ENCODE data around the gene SMYD3. TPM values are rescaled to one million over a fixed set of nuclear protein-coding genes. Genes with fewer than 3 reads are reported as not detected.

SMYD3 gene
- total RNA-seq, 1 experiment from 2014 or later: 25.5 TPM

DNA sequence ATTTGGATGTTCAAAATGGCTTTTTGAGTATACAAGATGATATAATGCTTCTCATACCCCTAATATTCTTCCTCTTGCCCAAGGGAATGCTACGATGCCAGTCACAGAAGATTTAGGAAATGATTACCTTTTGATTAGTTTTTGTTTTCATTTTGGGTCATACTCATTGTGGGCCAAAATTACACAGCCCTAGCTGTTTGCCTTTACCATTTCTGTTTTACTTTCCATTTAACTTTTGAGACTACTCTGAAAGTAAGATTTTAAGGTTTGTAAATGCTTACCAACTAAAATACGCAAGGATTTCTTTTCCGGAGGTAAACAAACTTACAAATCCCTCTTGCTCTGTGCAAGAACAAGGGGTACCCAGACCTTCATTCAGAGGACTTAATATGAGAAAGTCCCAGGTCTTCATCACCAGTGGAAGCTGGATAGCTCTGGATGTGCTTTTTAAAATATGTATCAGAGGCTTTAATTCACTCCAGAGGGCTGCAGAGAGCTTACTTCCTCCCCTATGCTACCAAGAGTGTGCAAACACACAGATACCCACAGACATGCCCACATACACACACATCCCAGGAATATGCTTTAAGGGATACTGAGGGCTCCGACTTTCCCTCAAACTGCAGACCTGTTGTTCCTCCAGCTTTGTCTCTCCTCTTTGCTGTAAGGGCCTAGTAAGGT is 631.4 kb downstream of the SMYD3 start:
- Histone ChIP-seq H3K23ac (ENCODE audit: insufficient read length, low read depth, low read length) (no peak overlapping the region), H3K27me3 (ENCODE audit: insufficient read depth, low read length) (no peaks in the 10 kb centered on the region), H3K4me1 (ENCODE audit: insufficient read depth, low read length) (no peaks in the 10 kb centered on the region), H3K18ac (ENCODE audit: insufficient read length, low read depth, low read length) (no peak overlapping the region), H3K56ac (ENCODE audit: insufficient read length, low read depth, low read length) (no peak overlapping the region), H4K8ac (replicated peaks; ENCODE audit: insufficient read length, low read depth, low read length) (no peak overlapping the region), H4K20me1 (ENCODE audit: control insufficient read depth, insufficient read depth, insufficient read length) (no peaks in the 10 kb centered on the region), H3K27ac (ENCODE audit: insufficient read length, low read depth, low read length) (no peak overlapping the region), H3K9ac (ENCODE audit: extremely low read depth, insufficient read length, low read length) (no peak overlapping the region), H3K9me3 (ENCODE audit: control insufficient read depth, low read depth, low read length) (no peaks in the 10 kb centered on the region), H3K4me2 (ENCODE audit: insufficient read depth, insufficient read length, low read length) (no peak overlapping the region), H2BK120ac (ENCODE audit: low read depth, low read length, poor library complexity, severe bottlenecking) (no peak overlapping the region), H4K91ac (ENCODE audit: insufficient read length, low read depth, low read length) (no peak overlapping the region), H3K14ac (ENCODE audit: insufficient read depth, low read length) (no peak overlapping the region), H2BK5ac (ENCODE audit: insufficient read length, low read length) (no peak overlapping the region), H3K4ac (ENCODE audit: low read depth, low read length) (no peak overlapping the region), H3K79me1 (ENCODE audit: insufficient read depth, low read depth, low read length, poor library complexity, severe bottlenecking) (no peaks in the 10 kb centered on the region), H2AFZ (ENCODE audit: low read length) (no peak overlapping the region), H2BK20ac (ENCODE audit: low read depth, low read length, poor library complexity, severe bottlenecking) (no peak overlapping the region), H4K5ac (ENCODE audit: insufficient read length, low read depth, low read length) (no peak overlapping the region), H2AK5ac (ENCODE audit: insufficient read length, low read length) (no peak overlapping the region), H3T11ph (ENCODE audit: low read length) (no peak overlapping the region), H2BK12ac (ENCODE audit: insufficient read length, low read depth, low read length) (no peak overlapping the region), H2BK15ac (ENCODE audit: low read depth, low read length) (no peak overlapping the region), H3K23me2 (ENCODE audit: insufficient read length, low read depth, low read length, poor library complexity, severe bottlenecking) (no peaks in the 10 kb centered on the region), H3K79me2 (ENCODE audit: insufficient read depth, low read length) (no peaks in the 10 kb centered on the region)
- H3K36me3 Mint-ChIP-seq (ENCODE audit: insufficient read depth in 1 of 3, low read depth in 3 of 3): no peaks in the 10 kb centered on the region; a peak in 1 of 7 replicates
- no peaks in the 10 kb centered on the region; the same call in 1 of the 2 replicates for H3K27me3 Mint-ChIP-seq (ENCODE audit: low read depth)
- H3K9me3 Mint-ChIP-seq: no peaks in the 10 kb centered on the region
- DNase-seq: no peak
- WGBS (ENCODE audit: extremely low coverage, insufficient read length, low lambda C conversion rate): no CpG with 5 or more reads among the region's 4 CpGs
- H3K27ac Mint-ChIP-seq: no peak overlapping the region
- no peak overlapping the region for H3K4me3 Mint-ChIP-seq
- TF ChIP-seq CTCF (conservative IDR thresholded peaks at IDR 0.05): no peak
- no peaks in the 10 kb centered on the region for H3K4me1 Mint-ChIP-seq

All from H9 (cell line).